DOHH2 (cell line): ENCODE results near the gene UBL4A.
A peak's percentile ranks its signal among the peaks of the same experiment; 100 is the strongest.

Experiments used
- H3F3A ChIP-seq: fragments of 200-600 bp; sonication (generic), shearing (Covaris generic); 2 replicates; pipeline ENCODE4 v1.6.0; 2016; ENCODE audit warnings: antibody characterized with exemption, mild to moderate bottlenecking; ENCODE audit not compliant: control insufficient read depth, insufficient read depth
- H3K27ac ChIP-seq: fragments of 200-600 bp; sonication (generic); 2 replicates; pipeline ENCODE4 v1.5.1; 2014; ENCODE audit warnings: low read depth, mild to moderate bottlenecking, low read length, moderate library complexity
- H3K27me3 ChIP-seq: fragments of 200-600 bp; sonication (generic); 2 replicates; pipeline ENCODE4 v1.6.1; 2014; ENCODE audit warnings: mild to moderate bottlenecking, low read length, mixed read lengths; ENCODE audit not compliant: control insufficient read depth
- H3K36me3 ChIP-seq: fragments of 200-600 bp; sonication (generic); 2 replicates; pipeline ENCODE4 v1.6.1; 2014; ENCODE audit warnings: mild to moderate bottlenecking, low read length, moderate library complexity, mixed read lengths; ENCODE audit not compliant: control insufficient read depth
- H3K4me1 ChIP-seq: fragments of 200-600 bp; sonication (generic); 2 replicates; pipeline ENCODE4 v1.6.1; 2014; ENCODE audit warnings: mild to moderate bottlenecking, low read length, mixed read lengths; ENCODE audit not compliant: control insufficient read depth
- H3K4me2 ChIP-seq: fragments of 200-600 bp; sonication (generic); 2 replicates; pipeline ENCODE4 v1.6.0; 2014; ENCODE audit warnings: mild to moderate bottlenecking, low read length, moderate library complexity
- H3K4me3 ChIP-seq: fragments of 200-600 bp; sonication (generic); 2 replicates; pipeline ENCODE4 v1.5.1; 2014; ENCODE audit warnings: mild to moderate bottlenecking, low read length, mixed read lengths
- H3K79me2 ChIP-seq: fragments of 200-600 bp; sonication (generic); 2 replicates; pipeline ENCODE4 v1.6.1; 2014; ENCODE audit warnings: mild to moderate bottlenecking, low read length, mixed read lengths; ENCODE audit not compliant: control insufficient read depth
- H3K9me2 ChIP-seq: fragments of 200-600 bp; sonication (generic); replicated peaks from 2 replicates; pipeline ENCODE4 v1.6.1; 2014; ENCODE audit warnings: mild to moderate bottlenecking, low read length, mixed read lengths; ENCODE audit not compliant: control insufficient read depth
- H3K9me3 ChIP-seq: fragments of 200-600 bp; sonication (generic); 2 replicates; pipeline ENCODE4 v1.6.1; 2014; ENCODE audit warnings: antibody characterized with exemption, low read length, mixed read lengths; ENCODE audit not compliant: control insufficient read depth, insufficient read depth
- H4K20me1 ChIP-seq: fragments of 200-600 bp; sonication (generic); 2 replicates; pipeline ENCODE4 v1.6.0; 2014; ENCODE audit warnings: low read depth, mild to moderate bottlenecking, antibody characterized with exemption, low read length, moderate library complexity; ENCODE audit not compliant: control insufficient read depth, insufficient read depth
- CTCF ChIP-seq: fragments of 200-600 bp; sonication (generic); IDR thresholded peaks from one replicate; pipeline ENCODE4 v1.5.1; 2014; ENCODE audit warnings: antibody characterized with exemption, mild to moderate bottlenecking, low read depth, low read length; ENCODE audit not compliant: poor library complexity, severe bottlenecking
- EZH2phosphoT487 ChIP-seq: fragments of 200-600 bp; sonication (generic); IDR thresholded peaks from 2 replicates; pipeline ENCODE4 v1.6.1; 2017; ENCODE audit warnings: borderline replicate concordance, mild to moderate bottlenecking, antibody characterized with exemption, low read length, moderate library complexity, mixed read lengths

UBL4A gene

GRCh38 chrX:154484255-154485149 lies 1.9 kb downstream of the UBL4A start:
- no peaks in the 10 kb centered on the region for H3K27me3 ChIP-seq
- H4K20me1 ChIP-seq: no peaks in the 10 kb centered on the region
- H3K36me3 ChIP-seq: peaks cover 32% of the 10 kb centered on the region
- TF ChIP-seq EZH2phosphoT487 (no peak), CTCF (no peak)
- peaks cover 67% of the 10 kb centered on the region for H3K4me1 ChIP-seq
- H3F3A ChIP-seq: no peaks in the 10 kb centered on the region; the same call in 1 of the 2 replicates
- no peak overlapping the region for H3K27ac ChIP-seq
- peak overlapping the region; percentile 87 for H3K4me2 ChIP-seq
- H3K79me2 ChIP-seq: peaks cover 51% of the 10 kb centered on the region
- H3K9me2 ChIP-seq: no peaks in the 10 kb centered on the region
- no peaks in the 10 kb centered on the region for H3K9me3 ChIP-seq
- peak overlapping the region; percentile 68; the same call in 1 of the 2 replicates for H3K4me3 ChIP-seq

- peaks cover 31% of the 10 kb centered on the region for H3K36me3 ChIP-seq
- H3K4me3 ChIP-seq: no peak overlapping the region
- H3K9me2 ChIP-seq: no peaks in the 10 kb centered on the region
- no peaks in the 10 kb centered on the region for H4K20me1 ChIP-seq
- H3K27me3 ChIP-seq: no peaks in the 10 kb centered on the region
- no peak overlapping the region for H3K4me2 ChIP-seq
- no peaks in the 10 kb centered on the region for H3K9me3 ChIP-seq
- H3K4me1 ChIP-seq: peaks cover 60% of the 10 kb centered on the region
- TF ChIP-seq EZH2phosphoT487: no peak
- no peak for TF ChIP-seq CTCF
- peaks cover 41% of the 10 kb centered on the region for H3K79me2 ChIP-seq
- no peaks in the 10 kb centered on the region; the same call in 1 of the 2 replicates for H3F3A ChIP-seq
- no peak overlapping the region for H3K27ac ChIP-seq
Observed at GRCh38 chrX:154483325-154483724, 3.1 kb downstream of the UBL4A start.

- Histone ChIP-seq H3K27ac (no peak overlapping the region), H3K27me3 (no peaks in the 10 kb centered on the region), H3K36me3 (peaks cover 31% of the 10 kb centered on the region), H3K9me2 (no peaks in the 10 kb centered on the region), H3K79me2 (peaks cover 41% of the 10 kb centered on the region), H3K9me3 (no peaks in the 10 kb centered on the region), H4K20me1 (no peaks in the 10 kb centered on the region), H3K4me3 (no peak overlapping the region), H3K4me2 (no peak overlapping the region; the same call in 1 of the 2 replicates), H3F3A (no peaks in the 10 kb centered on the region; the same call in 1 of the 2 replicates), H3K4me1 (peaks cover 64% of the 10 kb centered on the region)
- TF ChIP-seq EZH2phosphoT487 (no peak), CTCF (no peak)
Observed at GRCh38 chrX:154482786-154483185, 3.6 kb downstream of the UBL4A start.
